GM12873 (cell line): ENCODE results near the gene HOOK1.

Source experiments
- CTCF ChIP-seq: IDR thresholded peaks from 2 replicates; pipeline ENCODE4 v1.5.1; 2012; ENCODE audit warnings: low read depth, mild to moderate bottlenecking, moderate library complexity, low read length, control low read depth; ENCODE audit not compliant: insufficient read depth; ENCODE audit errors: missing control alignments

Gene HOOK1

GRCh38 chr1:59900640-59901039, 85.9 kb downstream of the HOOK1 start:
- no peak for TF ChIP-seq CTCF

- no peak for TF ChIP-seq CTCF
Observed at GRCh38 chr1:59901770-59902388, 87.1 kb downstream of the HOOK1 start.

GRCh38 chr1:59903141-59903754, 88.5 kb downstream of the HOOK1 start:
- peak; percentile 60 for TF ChIP-seq CTCF

- TF ChIP-seq CTCF, result no peak
Observed at GRCh38 chr1:59906931-59907330, 92.2 kb downstream of the HOOK1 start.

- TF ChIP-seq CTCF, result no peak
Observed at GRCh38 chr1:59908084-59908483, 93.3 kb downstream of the HOOK1 start.

- TF ChIP-seq CTCF, result no peak
Observed at GRCh38 chr1:59908682-59909081, 93.9 kb downstream of the HOOK1 start.

- no peak for TF ChIP-seq CTCF
Observed at GRCh38 chr1:59915516-59915915, 100.8 kb downstream of the HOOK1 start.
